NCI-H187 treated with DMSO at 0.1 percent for 48 hours (cell line): ENCODE results near the gene AGT.
"Not testable (repeated sequence)": the region's sequence is repeated elsewhere in the genome, so short reads cannot be mapped to it uniquely, and the experiment has no call there.

Source experiments
- DNase-seq: peaks from one replicate; lab custom pipeline; 2025; lab: John Stamatoyannopoulos, UW

Gene AGT

DNA sequence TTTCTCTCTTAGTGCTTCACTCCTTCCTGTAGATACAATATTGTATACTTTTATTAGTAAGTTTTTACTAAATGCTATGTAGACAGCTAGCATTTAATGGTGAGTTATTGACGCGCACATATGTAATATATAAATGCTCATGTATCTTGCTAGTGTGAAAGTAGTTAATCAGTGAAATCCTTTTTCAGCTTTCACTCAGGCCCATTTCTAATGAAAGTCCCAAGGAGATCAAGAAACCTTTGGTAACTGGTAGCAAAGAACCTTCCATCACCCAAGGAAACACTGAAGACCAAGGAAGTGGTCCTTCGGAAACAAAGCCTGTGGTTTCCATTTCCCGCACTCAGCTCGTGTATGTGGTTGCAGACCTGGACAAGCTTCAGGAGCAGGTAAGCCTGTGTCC, 27.2 kb downstream of the AGT start:
- DNase-seq = no peak

DNA sequence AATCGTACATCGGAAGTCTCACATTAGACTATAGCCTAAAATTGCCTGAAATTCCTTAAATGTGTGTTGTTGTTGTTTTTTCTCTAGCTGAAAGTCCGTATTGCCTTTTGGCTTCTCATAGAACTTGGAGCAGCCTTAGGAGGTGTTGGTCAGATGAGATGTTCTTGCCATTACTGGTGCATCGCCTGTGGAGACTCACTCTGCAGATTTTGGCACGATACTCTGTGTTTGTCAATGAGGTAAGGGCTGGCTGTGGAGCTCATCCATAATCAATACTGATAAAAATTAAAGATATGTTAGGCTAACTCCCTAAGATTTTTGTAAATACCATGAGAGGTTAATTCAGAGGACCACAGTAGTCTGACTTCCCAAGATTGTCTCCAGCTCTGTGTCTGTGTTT, 28.9 kb downstream of the AGT start:
- no peak for DNase-seq

DNA sequence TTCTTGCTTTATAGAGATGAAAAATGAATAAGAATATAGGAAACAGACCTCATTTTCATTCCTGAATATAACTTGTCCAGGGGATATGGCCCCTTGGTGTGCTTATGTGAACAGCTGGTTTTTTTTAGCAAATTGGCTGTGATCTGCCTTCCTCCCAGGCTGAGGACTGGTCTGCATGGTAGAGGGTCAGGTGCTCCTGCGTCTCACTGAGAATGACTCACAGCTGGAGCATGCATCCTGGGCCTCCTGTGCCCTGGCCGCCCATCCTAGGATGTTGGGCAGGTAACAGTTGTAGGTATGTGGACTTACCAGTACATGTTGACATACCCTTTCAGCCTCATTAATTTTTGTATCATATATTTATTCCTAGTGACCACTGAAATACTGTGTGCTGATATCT, 29.8 kb downstream of the AGT start:
- DNase-seq = no peak

DNA sequence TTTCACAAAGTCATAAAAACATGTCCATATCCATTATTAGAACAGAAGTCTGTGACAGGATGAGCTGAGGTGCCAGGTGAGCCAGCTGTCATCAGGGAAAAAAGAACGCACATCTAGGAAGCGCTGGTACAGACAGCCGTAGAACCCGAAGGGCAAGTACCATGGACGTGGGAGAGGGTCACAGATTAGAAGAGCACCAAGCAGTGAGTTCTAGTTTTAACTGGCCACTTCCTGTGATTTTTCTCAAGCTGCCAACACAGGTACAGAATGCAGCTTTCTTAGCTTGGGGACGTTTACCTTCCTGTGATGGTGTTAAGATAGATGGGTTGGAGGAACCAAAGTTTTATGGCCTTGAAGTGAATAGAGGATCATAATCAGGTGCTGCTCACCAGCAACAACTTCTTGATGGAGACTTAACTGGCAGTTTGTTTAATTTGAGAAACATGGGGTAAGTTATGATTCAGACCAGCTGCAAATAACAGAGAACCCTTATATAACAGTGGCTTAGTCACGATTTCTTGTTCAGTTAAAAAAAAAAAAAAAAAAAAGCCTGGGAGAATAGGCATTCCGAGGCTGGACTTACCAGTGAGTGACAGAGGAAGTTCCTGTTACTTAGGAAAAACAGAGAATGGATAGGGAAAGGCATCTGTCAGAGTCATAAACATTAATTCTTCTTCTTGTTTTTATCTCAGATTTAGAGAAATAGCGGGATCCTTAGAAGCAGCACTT, 30.9 kb downstream of the AGT start:
- DNase-seq = no peak

DNA sequence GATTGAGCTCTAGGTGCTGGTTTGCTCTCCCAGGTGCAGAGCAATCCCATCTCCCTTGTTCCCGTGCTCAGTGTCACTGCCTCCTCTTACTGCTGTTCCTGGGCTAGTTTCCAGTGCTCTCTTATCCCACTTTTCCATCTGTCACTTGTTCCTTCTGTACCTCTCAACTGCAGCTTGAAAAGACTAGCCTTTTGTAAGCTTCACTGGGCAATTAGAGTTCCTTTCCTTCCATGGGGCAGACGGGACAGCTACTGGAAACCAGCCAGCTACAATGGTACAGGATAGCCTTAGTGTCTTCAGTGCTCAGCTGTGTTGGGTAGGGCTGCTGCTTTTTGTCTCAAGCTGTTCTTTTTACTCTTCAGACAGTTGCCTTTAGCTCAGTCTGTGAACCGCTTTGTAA, 31.6 kb downstream of the AGT start:
- no peak for DNase-seq

DNA sequence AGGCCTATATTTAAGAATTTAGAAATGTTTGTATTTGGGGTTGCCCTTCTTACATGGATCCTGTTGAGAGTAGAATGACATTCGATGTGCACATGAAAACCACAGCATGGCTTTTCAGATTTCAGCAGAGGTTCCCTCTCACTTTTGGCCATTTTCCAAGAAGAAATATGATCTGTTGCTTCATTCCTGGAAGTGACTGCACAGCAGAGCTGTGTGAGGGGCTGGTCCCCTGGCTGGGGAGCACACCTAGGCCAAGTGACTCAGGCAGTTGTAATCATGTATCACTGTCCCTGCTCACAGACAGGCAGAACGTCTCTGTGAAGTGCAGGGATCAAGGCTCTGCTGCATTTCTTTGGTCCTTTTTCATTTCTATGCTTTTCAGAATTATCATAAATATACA, 32.3 kb downstream of the AGT start:
- DNase-seq = no peak

DNA sequence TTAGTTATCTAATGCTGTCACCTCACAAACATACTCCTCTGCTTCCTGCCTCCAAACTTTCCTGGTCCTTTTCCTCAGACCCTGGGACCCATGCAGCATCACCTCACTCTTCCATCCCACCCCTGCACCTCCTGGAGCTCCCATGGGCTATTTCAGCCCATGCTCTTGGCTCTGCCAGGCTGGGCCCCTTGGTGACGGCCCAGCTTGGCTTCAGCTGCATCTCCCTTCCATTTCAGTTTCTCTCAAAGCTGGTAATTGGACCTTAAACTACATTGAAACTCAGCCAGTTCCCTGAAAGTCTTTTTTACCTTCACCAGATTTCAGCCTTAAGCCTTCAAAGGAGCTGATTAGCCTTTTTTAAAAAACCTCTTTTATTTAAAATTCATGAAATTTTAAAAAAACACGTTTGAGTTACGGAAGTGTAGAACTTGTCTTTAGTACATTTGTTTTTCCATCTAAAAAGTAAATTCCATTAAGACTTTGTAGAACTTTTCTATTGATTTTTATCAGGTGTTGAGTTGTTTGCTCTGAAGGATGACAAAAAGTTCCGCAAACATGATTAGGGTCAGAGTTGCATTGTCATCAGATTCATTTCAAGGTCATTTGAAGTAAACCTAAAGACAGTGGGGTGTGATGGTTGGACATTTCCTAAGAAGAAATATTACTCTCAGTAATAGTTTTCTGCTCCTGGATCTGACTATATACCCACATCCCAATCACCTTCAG, 33.5 kb downstream of the AGT start:
- DNase-seq = no peak

DNA sequence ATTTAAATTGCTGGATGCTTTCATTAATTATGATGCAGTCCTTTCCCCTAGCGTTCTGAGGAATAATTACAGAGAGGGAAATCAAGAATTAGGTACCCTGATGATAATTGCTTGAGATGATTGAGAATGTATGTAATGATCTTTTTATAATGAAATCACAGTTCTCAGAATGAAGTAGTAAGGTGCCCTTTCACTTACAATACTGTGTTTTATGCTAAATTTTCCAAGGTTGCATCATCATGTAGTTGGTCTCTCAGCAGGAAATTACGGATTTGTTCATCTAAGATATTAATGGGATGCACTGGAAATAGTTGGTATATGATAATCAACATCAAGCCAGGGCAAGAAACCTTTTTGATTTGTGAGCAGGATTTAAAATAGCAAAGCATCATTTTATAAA, 34.1 kb downstream of the AGT start:
- DNase-seq = no peak

DNA sequence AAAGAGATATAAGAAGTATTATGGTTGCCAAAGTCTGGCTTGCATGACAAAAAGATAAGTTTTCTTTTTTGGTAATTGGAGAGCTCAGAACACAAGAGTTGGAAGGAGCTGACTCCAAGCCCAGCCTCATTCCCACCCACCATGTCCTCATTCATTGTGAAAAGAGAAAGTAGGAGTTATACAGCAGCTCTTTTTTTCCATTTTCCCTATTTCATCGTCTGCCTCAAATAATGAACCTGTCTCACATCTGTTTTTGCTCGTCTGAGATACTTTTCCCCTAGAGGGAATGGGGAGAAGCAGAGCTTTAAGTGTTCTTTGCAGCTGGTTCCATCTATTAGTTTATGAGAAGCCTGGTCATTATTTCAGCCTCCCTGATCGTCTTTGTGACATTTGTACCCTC, 34.7 kb downstream of the AGT start:
- no peak for DNase-seq

DNA sequence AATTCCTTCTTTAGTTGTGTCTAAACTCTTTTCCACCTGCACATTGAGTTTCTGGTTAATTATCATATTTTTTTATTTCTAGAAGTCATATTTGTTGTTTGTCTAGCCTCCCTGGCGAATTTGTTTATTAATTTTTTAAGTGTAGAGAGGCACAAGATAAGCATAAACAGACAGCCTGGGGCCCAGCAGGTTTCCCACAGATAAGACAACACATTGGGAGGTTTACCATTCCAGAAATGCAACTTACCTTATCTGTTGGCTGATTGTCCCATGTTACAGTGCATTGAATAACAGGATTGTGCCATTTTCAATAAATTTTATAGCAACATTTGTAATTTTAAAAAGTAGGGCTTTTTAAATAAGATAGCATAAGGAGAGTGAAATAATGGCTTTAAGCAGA, 36.7 kb downstream of the AGT start:
- DNase-seq = no peak

DNA sequence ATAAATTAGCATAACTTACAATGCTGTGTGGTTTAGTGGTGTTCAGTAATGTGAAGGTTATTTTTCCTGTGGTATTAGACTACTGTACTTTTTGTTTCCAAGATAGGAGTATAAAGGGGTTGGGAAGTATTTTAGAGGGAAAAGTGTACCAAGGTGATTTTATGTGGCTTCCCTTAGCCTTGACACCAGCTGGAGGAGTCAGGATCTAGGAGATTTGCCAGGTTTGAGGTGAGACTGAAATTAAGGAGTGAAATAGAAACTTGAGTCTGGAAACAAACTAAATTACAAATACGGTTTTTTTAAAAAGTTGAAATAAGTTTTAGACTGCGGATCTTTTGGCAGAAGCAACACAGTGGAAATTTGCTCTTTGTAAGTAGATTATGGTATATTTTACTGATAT, 39.3 kb downstream of the AGT start:
- no peak for DNase-seq

DNA sequence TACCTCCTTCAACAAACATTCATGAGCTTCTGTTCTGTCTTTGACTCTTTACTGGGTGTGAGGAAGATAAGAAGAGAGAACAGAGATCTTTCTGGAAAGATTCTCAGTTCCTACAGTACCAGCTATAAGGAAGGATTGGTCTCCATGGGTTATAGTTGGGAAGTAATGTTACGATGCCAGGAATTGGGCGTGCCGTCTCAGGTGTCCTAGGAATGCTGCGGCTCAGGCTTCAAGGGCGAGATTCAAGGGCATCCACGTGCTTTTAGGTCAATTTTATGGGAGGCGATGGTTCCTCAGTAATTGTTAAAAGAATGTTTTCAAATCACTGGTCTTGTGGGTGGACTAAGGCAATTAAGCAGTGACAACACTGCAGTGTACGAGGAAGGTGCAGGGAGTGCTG, 44.4 kb downstream of the AGT start:
- no peak for DNase-seq

DNA sequence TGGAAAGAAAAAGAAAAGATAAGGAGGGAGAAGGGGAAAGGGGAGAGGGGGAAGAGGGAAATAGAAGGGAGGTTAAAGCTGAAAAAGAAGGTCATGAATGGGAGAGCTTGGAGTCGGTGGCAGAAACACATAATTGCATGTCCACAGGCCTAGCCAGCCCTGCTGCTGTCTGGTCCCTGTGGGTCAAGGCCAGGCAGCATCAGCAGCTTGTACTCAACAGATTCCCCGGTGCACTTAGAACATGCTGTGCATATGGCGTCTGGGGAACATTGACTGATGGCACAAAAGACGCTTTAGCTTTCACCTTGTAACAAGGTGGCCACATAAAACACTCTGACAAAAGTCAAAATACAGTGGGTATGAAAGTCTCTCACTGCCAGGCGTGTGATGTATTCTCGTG, 45.7 kb downstream of the AGT start:
- DNase-seq = no peak

DNA sequence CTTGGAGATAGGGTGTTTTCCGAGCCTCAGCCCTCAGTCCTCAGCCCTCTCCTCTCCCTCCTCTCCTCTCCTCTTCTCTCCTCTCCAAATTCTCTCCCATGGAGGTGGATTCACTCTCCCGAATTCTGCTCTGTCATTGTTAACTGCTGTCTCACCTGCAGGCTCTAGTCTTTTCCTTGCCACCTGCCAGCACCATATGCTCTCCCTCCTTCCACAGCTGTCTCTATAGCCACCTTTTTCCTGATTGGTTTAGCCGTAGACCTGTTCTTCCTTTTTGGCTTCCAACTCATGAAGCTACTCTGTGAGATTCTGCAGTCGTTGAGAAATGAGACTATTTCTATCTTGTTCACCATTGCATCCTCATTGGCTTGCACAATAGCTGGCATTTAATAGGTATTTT, 51.9 kb downstream of the AGT start:
- DNase-seq = no peak

DNA sequence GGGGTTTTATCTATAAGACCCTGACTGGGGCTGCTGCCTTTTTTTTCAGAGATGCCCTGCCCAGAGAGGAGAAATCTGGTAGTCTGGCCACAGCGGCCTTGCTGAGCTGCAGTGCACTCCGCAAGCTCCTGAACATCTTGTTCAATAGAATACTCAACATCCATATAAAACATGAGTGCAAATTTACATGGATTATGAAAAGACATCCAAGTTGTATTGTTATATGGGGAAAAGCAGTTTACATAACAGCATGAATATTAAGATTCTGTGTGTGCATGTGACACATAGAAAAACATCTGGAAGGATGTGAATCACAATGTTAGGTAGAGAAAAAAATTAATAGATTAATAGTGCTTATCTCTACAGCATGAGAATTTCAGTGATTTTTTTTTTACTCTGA, 55.2 kb downstream of the AGT start:
- no peak for DNase-seq

DNA sequence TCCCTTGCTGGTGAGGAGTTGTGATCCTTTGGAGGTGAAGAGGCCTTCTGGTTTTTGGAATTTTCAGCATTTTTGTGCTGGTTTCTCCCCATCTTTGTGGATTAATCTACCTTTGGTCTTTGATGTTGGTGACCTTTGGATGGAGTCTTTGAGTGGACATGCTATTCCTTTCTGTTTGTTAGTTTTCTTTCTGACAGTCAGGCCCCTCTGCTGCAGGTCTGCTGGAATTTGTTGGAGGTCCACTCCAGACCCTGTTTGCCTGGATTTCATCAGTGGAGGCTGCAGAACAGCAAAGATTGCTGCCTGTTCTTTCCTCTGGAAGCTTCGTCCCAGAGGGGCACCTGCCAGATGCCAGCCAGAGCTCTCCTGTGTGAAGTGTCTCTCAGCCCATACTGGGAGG, 55.8 kb downstream of the AGT start:
- not testable (repeated sequence) for DNase-seq

DNA sequence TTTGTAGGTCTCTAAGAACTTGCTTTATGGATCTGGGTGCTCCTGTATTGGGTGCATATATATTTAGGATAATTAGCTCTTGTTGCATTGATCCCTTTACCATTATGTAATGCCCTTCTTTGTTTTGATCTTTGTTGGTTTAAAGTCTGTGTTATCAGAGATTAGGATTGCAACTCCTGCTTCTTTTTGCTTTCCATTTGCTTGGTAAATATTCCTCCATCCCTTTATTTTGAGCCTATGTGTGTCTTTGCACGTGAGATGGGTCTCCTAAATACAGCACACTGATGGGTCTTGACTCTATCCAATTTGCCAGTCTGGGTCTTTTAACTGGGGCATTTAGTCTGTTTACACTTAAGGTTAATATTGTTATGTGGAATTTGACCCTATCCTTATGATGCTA, 57.2 kb downstream of the AGT start:
- DNase-seq = not testable (repeated sequence)
